Activated CD8-positive, alpha-beta T cell treated with anti-CD3 and anti-CD28 coated beads for 36 hours (primary cell): ENCODE measurements around the gene KLHL12. TPM values are rescaled to one million over a fixed set of nuclear protein-coding genes. Genes with fewer than 3 reads are reported as not detected.

ENCODE experiments used
- ATAC-seq: fragments of 200-7000 bp; cut with Tn5 transposase; one replicate; pipeline ENCODE4 v1.10.0; 2021; ENCODE audit warnings: mild to moderate bottlenecking, moderate library complexity
- CTCF ChIA-PET: fragments of 350-600 bp; sonication (Branson Sonifier 250); formaldehyde crosslinking; loops from one replicate; lab custom pipeline; 2021; ENCODE audit warnings: antibody characterized with exemption; lab: Charles Lee
- POLR2A ChIA-PET: fragments of 350-600 bp; sonication (Branson Sonifier 250); formaldehyde crosslinking; loops from one replicate; lab custom pipeline; 2021; ENCODE audit warnings: antibody characterized with exemption; lab: Charles Lee
- DNase-seq: peaks from one replicate; pipeline ENCODE4 v3.0.0-alpha.2; 2020
- H3K27ac Mint-ChIP-seq: one replicate; pipeline ENCODE4 v1.8.0; 2021; ENCODE audit warnings: mild to moderate bottlenecking, mixed read lengths
- H3K27me3 Mint-ChIP-seq: one replicate; pipeline ENCODE4 v1.8.0; 2021; ENCODE audit warnings: mixed read lengths
- H3K36me3 Mint-ChIP-seq: one replicate; pipeline ENCODE4 v1.8.0; 2021; ENCODE audit warnings: low read depth, mixed read lengths
- H3K4me1 Mint-ChIP-seq: one replicate; pipeline ENCODE4 v1.8.0; 2021; ENCODE audit warnings: low read depth, mixed read lengths
- H3K4me3 Mint-ChIP-seq: one replicate; pipeline ENCODE4 v1.8.0; 2021; ENCODE audit warnings: mild to moderate bottlenecking, moderate library complexity, mixed read lengths
- H3K9me3 Mint-ChIP-seq: one replicate; pipeline ENCODE4 v1.8.0; 2021; ENCODE audit warnings: mixed read lengths
- intact Hi-C: fragments of 100-400 bp; cut with micrococcal nuclease; formaldehyde crosslinking; loops from one replicate; pipeline ENCODE4 v1.10.0; 2022
- total RNA-seq, 2 experiments: library from RNA; stranded (reverse); gene quantifications; one replicate each; pipeline ENCODE4 v1.2.3, GENCODE V29; 2021
- TF ChIP-seq, protein P1 (sequence below): fragments of 200-600 bp; IDR thresholded peaks from one replicate; pipeline ENCODE4 v1.8.0; 2022; ENCODE audit warnings: antibody characterized with exemption, mild to moderate bottlenecking

KLHL12 gene
- total RNA-seq, 2 experiments from 2014 or later: 38.0 to 43.7 TPM

DNA sequence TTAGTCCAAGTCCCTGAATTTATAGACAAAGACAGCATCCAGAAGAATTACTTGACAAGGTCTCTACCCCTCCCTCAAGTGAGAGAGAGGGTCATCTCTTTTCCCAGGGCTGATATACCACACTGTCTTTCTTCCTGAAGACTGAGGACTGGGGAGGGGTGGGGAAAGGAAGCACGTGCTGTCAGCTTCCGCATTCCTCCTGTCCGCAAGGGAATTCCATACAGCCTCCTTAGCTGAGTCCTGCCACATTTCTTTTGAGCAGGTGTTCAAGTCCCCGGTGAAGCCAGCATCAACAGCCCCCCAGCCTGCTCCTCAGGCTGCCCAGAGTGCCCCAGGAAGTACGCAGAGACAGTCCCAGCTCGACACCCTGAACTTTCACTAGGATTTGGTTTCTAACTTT lies 82.1 kb downstream of the KLHL12 start:
- no peak for DNase-seq
- TF ChIP-seq, protein P1, sequence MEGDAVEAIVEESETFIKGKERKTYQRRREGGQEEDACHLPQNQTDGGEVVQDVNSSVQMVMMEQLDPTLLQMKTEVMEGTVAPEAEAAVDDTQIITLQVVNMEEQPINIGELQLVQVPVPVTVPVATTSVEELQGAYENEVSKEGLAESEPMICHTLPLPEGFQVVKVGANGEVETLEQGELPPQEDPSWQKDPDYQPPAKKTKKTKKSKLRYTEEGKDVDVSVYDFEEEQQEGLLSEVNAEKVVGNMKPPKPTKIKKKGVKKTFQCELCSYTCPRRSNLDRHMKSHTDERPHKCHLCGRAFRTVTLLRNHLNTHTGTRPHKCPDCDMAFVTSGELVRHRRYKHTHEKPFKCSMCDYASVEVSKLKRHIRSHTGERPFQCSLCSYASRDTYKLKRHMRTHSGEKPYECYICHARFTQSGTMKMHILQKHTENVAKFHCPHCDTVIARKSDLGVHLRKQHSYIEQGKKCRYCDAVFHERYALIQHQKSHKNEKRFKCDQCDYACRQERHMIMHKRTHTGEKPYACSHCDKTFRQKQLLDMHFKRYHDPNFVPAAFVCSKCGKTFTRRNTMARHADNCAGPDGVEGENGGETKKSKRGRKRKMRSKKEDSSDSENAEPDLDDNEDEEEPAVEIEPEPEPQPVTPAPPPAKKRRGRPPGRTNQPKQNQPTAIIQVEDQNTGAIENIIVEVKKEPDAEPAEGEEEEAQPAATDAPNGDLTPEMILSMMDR: no peak
- Mint-ChIP-seq H3K36me3 (no peaks in the 10 kb centered on the region), H3K4me1 (peaks cover 6% of the 10 kb centered on the region), H3K27ac (no peak overlapping the region), H3K4me3 (no peak overlapping the region), H3K27me3 (no peaks in the 10 kb centered on the region), H3K9me3 (no peaks in the 10 kb centered on the region)
- no peak for ATAC-seq
- ChIA-PET CTCF (no interaction called here), POLR2A (interaction anchor here (1.6 kb wide), 1 partner anchor 24 kb away, joined by 3 read pairs; no protein-coding TSS in a partner anchor)
- intact Hi-C loops: no loop called here

DNA sequence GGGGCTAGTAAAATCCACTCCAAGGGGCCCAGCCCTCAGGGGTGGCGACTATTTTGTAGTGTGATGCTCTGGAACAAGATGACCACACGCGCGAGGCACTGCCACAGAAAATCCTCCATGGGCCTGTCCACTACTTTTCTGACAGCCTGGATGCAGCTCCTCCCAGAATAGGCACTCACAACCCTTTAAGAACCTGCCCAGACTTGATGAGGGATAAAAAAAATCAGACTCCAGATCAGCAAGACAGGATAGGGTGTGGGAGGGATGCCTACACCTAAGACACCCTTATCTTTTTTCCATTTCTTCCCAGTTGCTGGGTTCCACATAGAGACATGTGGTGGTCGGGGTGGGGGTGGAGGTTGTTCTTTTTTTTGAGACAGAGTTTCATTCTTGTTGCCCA lies 82.8 kb downstream of the KLHL12 start:
- Mint-ChIP-seq H3K27ac (no peak overlapping the region), H3K36me3 (no peaks in the 10 kb centered on the region), H3K4me1 (peaks cover 6% of the 10 kb centered on the region), H3K4me3 (no peak overlapping the region), H3K27me3 (no peaks in the 10 kb centered on the region), H3K9me3 (no peaks in the 10 kb centered on the region)
- CTCF ChIA-PET: no interaction called here
- DNase-seq (no peak), ATAC-seq (no peak)
- POLR2A ChIA-PET: no interaction called here
- TF ChIP-seq, protein P1: no peak
- intact Hi-C loops: no loop called here

DNA sequence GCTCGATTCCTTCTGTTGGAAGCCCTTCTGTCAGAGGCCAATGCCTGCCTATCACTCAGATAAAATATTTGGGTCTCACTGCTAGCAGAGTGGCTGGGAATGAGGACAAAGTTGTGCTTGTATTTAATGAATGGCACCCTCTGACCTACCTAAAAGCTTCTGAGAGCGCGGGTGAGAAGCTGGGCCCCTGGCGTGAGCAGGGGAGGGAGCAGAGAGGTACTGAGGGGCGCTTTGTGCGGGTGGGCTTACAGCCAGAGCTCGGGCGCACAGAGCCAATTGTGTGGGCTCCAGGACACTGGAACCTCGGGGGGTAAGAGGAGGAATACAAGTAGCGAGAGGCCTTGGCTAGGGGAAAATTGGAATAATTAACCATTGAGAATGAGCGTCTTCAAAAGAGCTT lies 84.0 kb downstream of the KLHL12 start:
- Mint-ChIP-seq H3K27ac (no peak overlapping the region), H3K4me3 (no peak overlapping the region), H3K9me3 (no peaks in the 10 kb centered on the region), H3K27me3 (no peaks in the 10 kb centered on the region), H3K4me1 (peaks cover 3% of the 10 kb centered on the region), H3K36me3 (no peaks in the 10 kb centered on the region)
- DNase-seq (no peak), ATAC-seq (no peak)
- POLR2A ChIA-PET: no interaction called here
- TF ChIP-seq, protein P1: no peak
- intact Hi-C loops: no loop called here
- CTCF ChIA-PET: no interaction called here

Other genes starting within 250 kb of the KLHL12 start
- gene SYT2, start 216.8 kb downstream of the KLHL12 start, total RNA-seq: not detected
- gene KDM5B, start 118.8 kb downstream of the KLHL12 start, total RNA-seq: 10 to 100 TPM; 54.8 to 60.3 TPM
- 1 to 10 TPM in 1 of 2 experiments, under 1 TPM in 1; 0.94 to 2.4 TPM for gene PCAT6, start 116.3 kb downstream of the KLHL12 start, total RNA-seq
- 1 to 10 TPM; 7.0 to 7.1 TPM for gene RABIF, start 38.1 kb downstream of the KLHL12 start, total RNA-seq
- 10 to 100 TPM; 64.8 to 67.0 TPM for gene ADIPOR1, start 31.1 kb upstream of the KLHL12 start, total RNA-seq
- 10 to 100 TPM; 13.6 to 14.0 TPM for gene CYB5R1, start 40.0 kb upstream of the KLHL12 start, total RNA-seq
- gene TMEM183A, start 80.1 kb upstream of the KLHL12 start, total RNA-seq: 10 to 100 TPM; 76.5 to 82.2 TPM
- gene PPFIA4, start 99.3 kb upstream of the KLHL12 start, total RNA-seq: 10 to 100 TPM; 78.8 to 79.9 TPM
- gene MYOG, start 158.8 kb upstream of the KLHL12 start, total RNA-seq: not detected
- gene ADORA1, start 200.5 kb upstream of the KLHL12 start, total RNA-seq: not detected
- not detected for gene MYBPH, start 248.6 kb upstream of the KLHL12 start, total RNA-seq